LNCaP clone FGC (cell line): Measurements from ENCODE around the gene FBXO9.

Experiments
- DNase-seq: peaks from one replicate; pipeline ENCODE4 v3.0.0-alpha.2; 2011; ENCODE audit warnings: low read depth
- H3K4me3 ChIP-seq: 2 replicates; pipeline ENCODE4 v1.5.1; 2011; ENCODE audit warnings: mild to moderate bottlenecking, low read depth, low read length, control low read depth
- CTCF ChIP-seq: IDR thresholded peaks from 2 replicates; pipeline ENCODE4 v1.5.1; 2012; ENCODE audit warnings: mild to moderate bottlenecking; ENCODE audit not compliant: control insufficient read depth, insufficient read depth; ENCODE audit errors: extremely low read depth

The FBXO9 gene

GRCh38 chr6:53142810-53143209 is 77.6 kb downstream of the FBXO9 start:
- no peak for TF ChIP-seq CTCF
- no peak for DNase-seq
- H3K4me3 ChIP-seq = no peak overlapping the region

- no peak for TF ChIP-seq CTCF
- DNase-seq = no peak
- no peak overlapping the region for H3K4me3 ChIP-seq
Measured at GRCh38 chr6:53143710-53144109, 78.5 kb downstream of the FBXO9 start.

DNA sequence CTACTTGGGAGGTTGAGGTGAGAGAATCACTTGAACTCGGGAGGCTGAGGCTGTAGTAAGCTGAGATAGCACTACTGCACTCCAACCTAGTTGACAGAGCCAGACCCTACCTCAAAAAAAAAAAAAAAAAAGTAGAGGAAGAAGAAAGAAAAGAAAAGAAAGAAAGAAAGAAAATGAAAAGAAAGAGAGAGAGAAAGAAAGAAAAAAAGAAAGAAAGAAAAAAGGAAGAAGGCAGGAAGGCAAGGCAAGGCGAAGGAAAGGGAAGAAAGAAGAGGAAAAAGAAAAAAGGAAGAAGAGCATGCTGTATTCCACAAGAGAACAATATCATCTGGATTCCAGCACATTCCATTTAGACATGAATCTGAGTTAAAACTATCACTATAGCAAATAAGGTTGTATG is 79.6 kb downstream of the FBXO9 start:
- TF ChIP-seq CTCF = no peak
- DNase-seq = no peak
- no peak overlapping the region for H3K4me3 ChIP-seq

DNA sequence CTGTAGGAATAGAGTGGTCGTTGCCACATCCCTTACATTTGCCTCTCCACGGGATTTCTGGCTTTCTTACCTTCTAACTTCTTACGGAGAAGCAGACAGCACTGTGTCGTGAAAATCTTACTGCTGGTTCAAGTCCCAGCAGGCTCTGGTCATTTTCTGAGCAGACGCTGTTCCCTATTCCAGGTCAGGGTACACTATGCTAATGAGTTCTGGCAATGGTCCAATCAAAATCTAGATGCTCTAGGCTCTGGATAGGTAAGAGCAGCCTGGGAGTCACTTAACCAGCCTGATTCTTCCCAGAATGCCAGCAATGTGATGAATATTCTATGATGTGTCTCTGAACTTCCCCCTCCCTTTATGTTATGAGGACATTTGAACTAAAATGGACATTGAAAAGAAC is 83.5 kb downstream of the FBXO9 start, which contains the start of gene GCM1:
Gene GCM1, minus strand, starts transcription at position 158 of the 400 bp plus-strand sequence. CDS start 3,209 bp downstream, outside the sequence.
- no peak for TF ChIP-seq CTCF
- H3K4me3 ChIP-seq = no peak within 1 kb of the TSS
- no peak for DNase-seq
